ENCODE results near the gene NKAPL. TPM values are rescaled to one million over a fixed set of nuclear protein-coding genes. Genes with fewer than 3 reads are reported as not detected.

NKAPL gene
- total RNA-seq, 2 donors from 2014 or later: 0.21 to 0.47 TPM

GRCh38 chr6:28239636-28240035 is 19.5 kb upstream of the NKAPL start:
- intact Hi-C loops (cut with DNase I, micrococcal nuclease): no loop called here
- no peak for ATAC-seq
- no peak for DNase-seq

GRCh38 chr6:28240471-28240870 is 18.6 kb upstream of the NKAPL start:
- DNase-seq (no peak), ATAC-seq (no peak)
- intact Hi-C loops (cut with DNase I, micrococcal nuclease): no loop called here

GRCh38 chr6:28243946-28244345 is 15.2 kb upstream of the NKAPL start:
- no peak for DNase-seq
- ATAC-seq: no peak
- intact Hi-C loops (cut with DNase I, micrococcal nuclease): no loop called here

GRCh38 chr6:28245206-28245941 is 13.7 kb upstream of the NKAPL start:
- ATAC-seq (no peak), DNase-seq (no peak)
- intact Hi-C loops (cut with DNase I, micrococcal nuclease): no loop called here

GRCh38 chr6:28248916-28249315 is 10.2 kb upstream of the NKAPL start:
- DNase-seq (no peak), ATAC-seq (no peak)
- intact Hi-C loops (cut with DNase I, micrococcal nuclease): no loop called here

- intact Hi-C loops (cut with DNase I, micrococcal nuclease): no loop called here
- ATAC-seq (no peak), DNase-seq (no peak)
Observed at GRCh38 chr6:28250747-28251146, 8.3 kb upstream of the NKAPL start.

- DNase-seq: peak in 1 of 2 donors; percentile 26
- intact Hi-C loops (cut with DNase I, micrococcal nuclease): no loop called here
- ATAC-seq: peak; percentile 76
Observed at GRCh38 chr6:28251661-28252008, 7.5 kb upstream of the NKAPL start.

- intact Hi-C loops (cut with DNase I, micrococcal nuclease): no loop called here
- DNase-seq: peak; percentile 80 to 92
- ATAC-seq: peak; percentile 99
Observed at GRCh38 chr6:28252009-28252975, 6.8 kb upstream of the NKAPL start, which contains the start of gene ZKSCAN4. TSS of gene ZKSCAN4 (minus strand) at chr6:28252269. CDS start at chr6:28251980, 289 bp downstream.

- ATAC-seq (no peak), DNase-seq (no peak)
- intact Hi-C loops (cut with DNase I, micrococcal nuclease): no loop called here
Observed at GRCh38 chr6:28254121-28254519, 5.0 kb upstream of the NKAPL start.

GRCh38 chr6:28257042-28257441 is 2.1 kb upstream of the NKAPL start:
- DNase-seq: no peak
- intact Hi-C loops (cut with DNase I, micrococcal nuclease): no loop called here
- no peak for ATAC-seq

- ATAC-seq: no peak
- DNase-seq: no peak
- intact Hi-C loops (cut with DNase I, micrococcal nuclease): loop anchor here in 1 of 2 donors (10.0 kb wide), 1 partner anchor 91 kb away; no protein-coding TSS in a partner anchor
Observed at GRCh38 chr6:28263922-28264321, 4.8 kb downstream of the NKAPL start.

- ATAC-seq (no peak), DNase-seq (no peak)
- intact Hi-C loops (cut with DNase I, micrococcal nuclease): loop anchor here in 1 of 2 donors (10.0 kb wide), 1 partner anchor 90 kb away; no protein-coding TSS in a partner anchor
Observed at GRCh38 chr6:28264834-28265401, 5.8 kb downstream of the NKAPL start.

- intact Hi-C loops (cut with DNase I, micrococcal nuclease): loop anchor here in 1 of 2 donors (10.0 kb wide), 1 partner anchor 88 kb away; no protein-coding TSS in a partner anchor
- DNase-seq: no peak
- ATAC-seq: no peak
Observed at GRCh38 chr6:28266563-28266961, 7.5 kb downstream of the NKAPL start.

- DNase-seq (peak; percentile 80 to 88), ATAC-seq (peak; percentile 99)
- intact Hi-C loops (cut with DNase I, micrococcal nuclease): loop anchor here in 1 of 2 donors (10.0 kb wide), 1 partner anchor 88 kb away; no protein-coding TSS in a partner anchor
Observed at GRCh38 chr6:28266962-28267694, 8.0 kb downstream of the NKAPL start, which contains the start of gene ZSCAN26. TSS of gene ZSCAN26 (plus strand) at chr6:28267143. CDS start at chr6:28271920, 4,777 bp downstream.

GRCh38 chr6:28267695-28268059 is 8.6 kb downstream of the NKAPL start:
- intact Hi-C loops (cut with DNase I, micrococcal nuclease): loop anchor here in 1 of 2 donors (10.0 kb wide), 1 partner anchor 87 kb away; no protein-coding TSS in a partner anchor
- DNase-seq: no peak
- no peak for ATAC-seq

GRCh38 chr6:28269492-28269891 is 10.4 kb downstream of the NKAPL start:
- DNase-seq (no peak), ATAC-seq (no peak)
- intact Hi-C loops (cut with DNase I, micrococcal nuclease): loop anchor here in 1 of 2 donors (10.0 kb wide), 1 partner anchor 85 kb away; no protein-coding TSS in a partner anchor

- intact Hi-C loops (cut with DNase I, micrococcal nuclease): no loop called here
- DNase-seq: no peak
- ATAC-seq: no peak
Observed at GRCh38 chr6:28274888-28275287, 15.8 kb downstream of the NKAPL start.

- intact Hi-C loops (cut with DNase I, micrococcal nuclease): no loop called here
- ATAC-seq (no peak), DNase-seq (no peak)
Observed at GRCh38 chr6:28277746-28278145, 18.6 kb downstream of the NKAPL start.

All from left colon (tissue), 2 donors.